Measurements from ENCODE around the gene ZNF205.
A peak's percentile ranks its signal among the peaks of the same experiment; 100 is the strongest.
"Not testable (repeated sequence)": the region's sequence is repeated elsewhere in the genome, so short reads cannot be mapped to it uniquely, and the experiment has no call there.

The ZNF205 gene

GRCh38 chr16:3112058-3112880, at the start of gene ZNF205:
TSS of gene ZNF205 (plus strand) at chr16:3112586. CDS start at chr16:3113431, 845 bp downstream.
- DNase-seq: no peak

GRCh38 chr16:3063625-3064386, 48.6 kb upstream of the ZNF205 start:
- no peak for DNase-seq

- DNase-seq: no peak
Measured at GRCh38 chr16:3065069-3065741, 47.2 kb upstream of the ZNF205 start, which contains the start of gene IL32. TSS of gene IL32 (plus strand) at chr16:3065640. CDS start at chr16:3065812, 172 bp downstream.

GRCh38 chr16:3065742-3066439, 46.5 kb upstream of the ZNF205 start:
- no peak for DNase-seq

- DNase-seq: no peak
Measured at GRCh38 chr16:3066440-3066748, 46.0 kb upstream of the ZNF205 start.

GRCh38 chr16:3068487-3068886, 43.9 kb upstream of the ZNF205 start:
- no peak for DNase-seq

DNA sequence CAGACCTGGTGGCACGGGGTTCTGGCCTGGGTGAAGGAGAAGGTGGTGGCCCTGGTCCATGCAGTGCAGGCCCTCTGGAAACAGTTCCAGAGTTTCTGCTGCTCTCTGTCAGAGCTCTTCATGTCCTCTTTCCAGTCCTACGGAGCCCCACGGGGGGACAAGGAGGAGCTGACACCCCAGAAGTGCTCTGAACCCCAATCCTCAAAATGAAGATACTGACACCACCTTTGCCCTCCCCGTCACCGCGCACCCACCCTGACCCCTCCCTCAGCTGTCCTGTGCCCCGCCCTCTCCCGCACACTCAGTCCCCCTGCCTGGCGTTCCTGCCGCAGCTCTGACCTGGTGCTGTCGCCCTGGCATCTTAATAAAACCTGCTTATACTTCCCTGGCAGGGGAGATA, 43.2 kb upstream of the ZNF205 start:
- DNase-seq: not testable (repeated sequence)

- DNase-seq: no peak
Measured at GRCh38 chr16:3070608-3071111, 41.7 kb upstream of the ZNF205 start.

- no peak for DNase-seq
Measured at GRCh38 chr16:3071655-3072054, 40.7 kb upstream of the ZNF205 start.

- DNase-seq: not testable (repeated sequence)
Measured at GRCh38 chr16:3072148-3072547, 40.2 kb upstream of the ZNF205 start.

- not testable (repeated sequence) for DNase-seq
Measured at GRCh38 chr16:3072576-3073263, 39.7 kb upstream of the ZNF205 start.

DNA sequence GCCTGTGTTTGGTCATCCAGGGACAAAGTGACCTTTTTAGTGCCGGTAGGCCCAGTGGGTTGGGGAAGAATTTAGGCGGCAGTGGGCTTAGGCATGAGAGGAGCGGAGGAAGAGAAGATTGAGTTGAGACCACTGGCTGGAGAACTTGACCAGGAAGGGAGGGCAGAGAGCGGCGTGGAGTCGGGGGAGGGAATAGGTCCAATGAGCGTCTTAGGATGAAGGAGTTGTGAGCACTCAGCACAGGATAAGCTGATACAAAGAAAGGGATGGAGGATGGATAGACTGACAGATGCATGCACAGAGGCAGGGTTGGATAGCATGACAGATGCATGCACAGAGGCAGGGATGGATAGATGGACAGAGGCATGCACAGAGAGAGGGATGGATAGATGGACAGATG, 38.9 kb upstream of the ZNF205 start:
- no peak for DNase-seq

GRCh38 chr16:3074860-3075522, 37.4 kb upstream of the ZNF205 start:
- DNase-seq: peak; percentile 48 to 72

- no peak for DNase-seq
Measured at GRCh38 chr16:3075523-3075915, 36.9 kb upstream of the ZNF205 start.

GRCh38 chr16:3075946-3076345, 36.4 kb upstream of the ZNF205 start:
- not testable (repeated sequence) for DNase-seq

- DNase-seq: no peak
Measured at GRCh38 chr16:3076577-3076976, 35.8 kb upstream of the ZNF205 start.

DNA sequence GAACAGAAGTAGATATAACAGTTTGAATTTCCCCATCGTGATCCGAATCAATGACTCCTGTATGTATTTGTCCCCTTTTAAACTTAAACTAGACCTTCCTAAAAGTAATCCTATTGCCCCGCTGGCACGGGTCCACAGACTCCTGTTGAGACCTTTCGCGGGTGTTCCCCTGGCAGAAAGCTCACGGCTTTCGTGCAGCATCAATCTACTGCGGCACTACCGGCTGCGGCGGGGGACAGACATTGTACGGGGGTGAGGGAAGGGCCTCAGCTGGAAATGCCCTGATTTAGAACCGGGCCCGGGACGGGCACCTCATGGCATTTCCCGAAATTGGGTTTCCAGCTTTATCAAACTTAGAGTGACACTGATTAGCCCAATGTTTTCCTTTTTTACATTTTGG, 32.4 kb upstream of the ZNF205 start:
- DNase-seq: no peak

DNA sequence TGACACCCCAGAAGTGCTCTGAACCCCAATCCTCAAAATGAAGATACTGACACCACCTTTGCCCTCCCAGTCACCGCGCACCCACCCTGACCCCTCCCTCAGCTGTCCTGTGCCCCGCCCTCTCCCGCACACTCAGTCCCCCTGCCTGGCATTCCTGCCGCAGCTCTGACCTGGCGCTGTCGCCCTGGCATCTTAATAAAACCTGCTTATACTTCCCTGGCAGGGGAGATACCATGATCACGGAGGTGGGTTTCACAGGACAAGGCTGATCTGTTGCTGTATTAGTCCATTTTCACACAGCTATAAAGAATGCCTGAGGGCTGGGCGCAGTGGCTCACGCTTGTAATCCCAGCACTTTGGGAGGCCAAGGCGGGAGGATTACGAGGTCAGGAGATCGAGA, 30.4 kb upstream of the ZNF205 start:
- not testable (repeated sequence) for DNase-seq

DNA sequence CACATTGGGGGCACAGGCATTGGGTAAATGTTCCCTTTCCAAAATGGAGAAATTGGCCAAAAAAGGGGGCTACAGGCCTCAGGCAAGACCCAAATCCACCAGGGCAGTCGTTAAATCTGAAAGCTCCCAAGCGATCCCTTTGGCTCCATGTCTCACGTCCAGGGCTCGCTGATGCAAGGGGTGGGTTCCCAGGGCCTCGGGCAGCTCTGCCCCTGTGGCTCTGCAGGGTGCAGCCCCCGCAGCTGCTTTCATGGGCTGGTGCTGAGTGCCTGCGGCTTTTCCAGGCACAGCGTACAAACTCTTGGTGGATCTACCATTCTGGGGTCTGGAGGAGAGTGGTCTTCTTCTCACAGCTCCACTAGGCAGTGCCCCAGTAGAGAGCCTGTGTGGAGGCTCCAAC, 29.0 kb upstream of the ZNF205 start:
- DNase-seq: not testable (repeated sequence)

- no peak for DNase-seq
Measured at GRCh38 chr16:3084491-3084890, 27.9 kb upstream of the ZNF205 start.

- DNase-seq: no peak
Measured at GRCh38 chr16:3084969-3085670, 27.3 kb upstream of the ZNF205 start.
